Peyer's patch (tissue), 4 donors: ENCODE data around the gene RCOR1.

ENCODE experiments used
- POLR2A ChIP-seq, 2 donors: fragments of 450-650 bp; IDR thresholded peaks; one replicate each; pipeline ENCODE4 v1.5.1; 2017; ENCODE audit warnings: antibody characterized with exemption in 2 of 2, mild to moderate bottlenecking in 2 of 2, moderate library complexity in 2 of 2
- TF ChIP-seq, protein P1 (sequence below), 6 experiments: fragments of 450-650 bp in 4 of 6; fragments of 200-600 bp in 2 of 6; sonication (generic) in 1 of 6; IDR thresholded peaks; one replicate each; pipeline ENCODE4 v1.5.1; 2017 to 2019; ENCODE audit warnings: antibody characterized with exemption in 6 of 6, mild to moderate bottlenecking in 3 of 6, moderate library complexity in 1 of 6

DNA sequence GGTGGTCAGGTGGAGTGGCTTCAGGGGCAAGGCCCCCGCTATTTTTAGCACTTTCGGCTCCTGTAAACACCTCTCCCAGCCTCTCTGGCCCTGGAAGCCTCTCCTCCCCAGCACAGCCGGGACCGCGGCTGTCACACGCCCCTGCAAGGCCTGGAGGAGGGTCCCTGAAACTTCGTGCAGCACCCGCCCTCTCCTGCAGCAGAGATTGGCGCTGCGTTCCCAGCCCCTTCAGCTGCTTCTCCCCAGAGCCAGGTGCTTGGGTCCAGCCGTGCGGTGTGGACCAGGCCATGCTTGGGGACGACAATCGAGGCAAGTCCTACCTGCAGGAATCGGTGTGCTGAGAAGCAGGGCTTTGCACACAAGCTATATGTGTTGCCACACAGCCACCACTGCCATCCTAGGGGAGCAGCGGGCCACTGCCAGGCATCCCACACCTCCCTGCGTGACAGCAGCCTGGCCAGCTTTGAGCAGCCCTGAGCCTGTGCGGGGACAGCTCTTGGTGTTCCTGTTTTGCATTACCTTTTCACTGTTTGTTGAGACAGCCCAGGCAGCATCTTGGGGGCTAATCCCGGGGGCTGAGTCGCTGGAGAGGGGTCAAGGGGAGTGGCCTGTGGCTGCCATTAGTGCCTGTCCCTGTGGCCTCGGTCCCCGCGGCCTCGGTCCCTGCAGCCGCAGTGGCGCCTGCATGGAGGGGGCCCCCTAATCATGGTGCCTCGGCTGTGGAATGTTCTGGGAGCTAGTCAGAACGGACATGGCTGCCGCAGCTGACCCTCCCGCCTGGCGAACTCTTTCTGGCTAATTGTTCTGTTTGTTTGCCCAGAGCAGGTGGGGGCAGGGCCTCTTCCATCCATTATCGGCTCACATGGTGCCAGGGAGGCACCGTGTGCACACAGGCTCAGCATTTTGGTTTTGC lies 157.2 kb downstream of the RCOR1 start:
- TF ChIP-seq, protein P1, sequence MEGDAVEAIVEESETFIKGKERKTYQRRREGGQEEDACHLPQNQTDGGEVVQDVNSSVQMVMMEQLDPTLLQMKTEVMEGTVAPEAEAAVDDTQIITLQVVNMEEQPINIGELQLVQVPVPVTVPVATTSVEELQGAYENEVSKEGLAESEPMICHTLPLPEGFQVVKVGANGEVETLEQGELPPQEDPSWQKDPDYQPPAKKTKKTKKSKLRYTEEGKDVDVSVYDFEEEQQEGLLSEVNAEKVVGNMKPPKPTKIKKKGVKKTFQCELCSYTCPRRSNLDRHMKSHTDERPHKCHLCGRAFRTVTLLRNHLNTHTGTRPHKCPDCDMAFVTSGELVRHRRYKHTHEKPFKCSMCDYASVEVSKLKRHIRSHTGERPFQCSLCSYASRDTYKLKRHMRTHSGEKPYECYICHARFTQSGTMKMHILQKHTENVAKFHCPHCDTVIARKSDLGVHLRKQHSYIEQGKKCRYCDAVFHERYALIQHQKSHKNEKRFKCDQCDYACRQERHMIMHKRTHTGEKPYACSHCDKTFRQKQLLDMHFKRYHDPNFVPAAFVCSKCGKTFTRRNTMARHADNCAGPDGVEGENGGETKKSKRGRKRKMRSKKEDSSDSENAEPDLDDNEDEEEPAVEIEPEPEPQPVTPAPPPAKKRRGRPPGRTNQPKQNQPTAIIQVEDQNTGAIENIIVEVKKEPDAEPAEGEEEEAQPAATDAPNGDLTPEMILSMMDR (IDR thresholded peaks at IDR 0.05), result no peak
- TF ChIP-seq POLR2A (IDR thresholded peaks at IDR 0.05), result no peak
